ENCODE measurements around the gene UBE2J2. TPM values are rescaled to one million over a fixed set of nuclear protein-coding genes. Genes with fewer than 3 reads are reported as not detected.

Gene UBE2J2
- total RNA-seq, 1 donor from 2014 or later = 56.7 TPM

- DNase-seq (ENCODE audit: extremely low spot score in 2 of 2) = no peak
- Histone ChIP-seq H3K4me3 (no peak overlapping the region), H3K27ac (no peak overlapping the region), H3K36me3 (peaks cover 0 to 60% of the 10 kb centered on the region in 2 donors), H3K9me3 (no peaks in the 10 kb centered on the region), H3K27me3 (no peaks in the 10 kb centered on the region), H3K4me1 (no peaks in the 10 kb centered on the region)
- TF ChIP-seq CTCF (IDR thresholded peaks at IDR 0.05) (no peak), POLR2A (IDR thresholded peaks at IDR 0.05) (no peak), POLR2AphosphoS5 (IDR thresholded peaks at IDR 0.05; ENCODE audit: insufficient read depth in 1 of 2, low read depth in 1 of 2) (no peak)
- intact Hi-C loops (cut with DNase I) = no loop called here
Observed at GRCh38 chr1:1262758-1263157, 10.9 kb downstream of the UBE2J2 start.

GRCh38 chr1:1262071-1262470 lies 11.6 kb downstream of the UBE2J2 start:
- H3K4me3 ChIP-seq = no peak overlapping the region
- intact Hi-C loops (cut with DNase I) = no loop called here
- H3K27ac ChIP-seq = no peak overlapping the region
- H3K9me3 ChIP-seq = no peaks in the 10 kb centered on the region
- DNase-seq (ENCODE audit: extremely low spot score in 2 of 2) = no peak
- H3K36me3 ChIP-seq = peaks cover 0 to 53% of the 10 kb centered on the region in 2 donors
- no peaks in the 10 kb centered on the region for H3K4me1 ChIP-seq
- H3K27me3 ChIP-seq = no peaks in the 10 kb centered on the region
- TF ChIP-seq POLR2A (IDR thresholded peaks at IDR 0.05) (no peak), CTCF (IDR thresholded peaks at IDR 0.05) (no peak), POLR2AphosphoS5 (IDR thresholded peaks at IDR 0.05; ENCODE audit: insufficient read depth in 1 of 2, low read depth in 1 of 2) (no peak)

GRCh38 chr1:1260843-1261560 lies 12.7 kb downstream of the UBE2J2 start:
- intact Hi-C loops (cut with DNase I) = no loop called here
- no peak overlapping the region for H3K4me3 ChIP-seq
- H3K4me1 ChIP-seq = no peaks in the 10 kb centered on the region
- DNase-seq (ENCODE audit: extremely low spot score in 2 of 2) = no peak
- TF ChIP-seq CTCF (IDR thresholded peaks at IDR 0.05) (no peak), POLR2AphosphoS5 (IDR thresholded peaks at IDR 0.05; ENCODE audit: insufficient read depth in 1 of 2, low read depth in 1 of 2) (no peak), POLR2A (IDR thresholded peaks at IDR 0.05) (no peak)
- H3K27ac ChIP-seq = no peak overlapping the region
- H3K9me3 ChIP-seq = no peaks in the 10 kb centered on the region
- no peaks in the 10 kb centered on the region for H3K27me3 ChIP-seq
- peaks cover 0 to 55% of the 10 kb centered on the region in 2 donors for H3K36me3 ChIP-seq

GRCh38 chr1:1259951-1260600 lies 13.6 kb downstream of the UBE2J2 start:
- H3K27ac ChIP-seq = no peak overlapping the region
- H3K4me1 ChIP-seq = no peaks in the 10 kb centered on the region
- no peak overlapping the region for H3K4me3 ChIP-seq
- H3K27me3 ChIP-seq = no peaks in the 10 kb centered on the region
- H3K36me3 ChIP-seq = peaks cover 0 to 60% of the 10 kb centered on the region in 2 donors
- TF ChIP-seq CTCF (IDR thresholded peaks at IDR 0.05) (no peak), POLR2A (IDR thresholded peaks at IDR 0.05) (no peak), POLR2AphosphoS5 (IDR thresholded peaks at IDR 0.05; ENCODE audit: insufficient read depth in 1 of 2, low read depth in 1 of 2) (no peak)
- intact Hi-C loops (cut with DNase I) = no loop called here
- no peak for DNase-seq (ENCODE audit: extremely low spot score in 2 of 2)
- H3K9me3 ChIP-seq = no peaks in the 10 kb centered on the region

- Histone ChIP-seq H3K27me3 (no peaks in the 10 kb centered on the region), H3K27ac (no peak overlapping the region), H3K9me3 (no peaks in the 10 kb centered on the region), H3K4me1 (no peaks in the 10 kb centered on the region), H3K4me3 (no peak overlapping the region), H3K36me3 (peaks cover 0 to 60% of the 10 kb centered on the region in 2 donors)
- TF ChIP-seq POLR2AphosphoS5 (IDR thresholded peaks at IDR 0.05; ENCODE audit: insufficient read depth in 1 of 2, low read depth in 1 of 2) (no peak), CTCF (IDR thresholded peaks at IDR 0.05) (no peak), POLR2A (IDR thresholded peaks at IDR 0.05) (no peak)
- no peak for DNase-seq (ENCODE audit: extremely low spot score in 2 of 2)
- intact Hi-C loops (cut with DNase I) = no loop called here
Observed at GRCh38 chr1:1259540-1259939, 14.1 kb downstream of the UBE2J2 start.
